ENCODE data around the gene CAMKK2. TPM values are rescaled to one million over a fixed set of nuclear protein-coding genes. Genes with fewer than 3 reads are reported as not detected.

Gene CAMKK2
- total RNA-seq, 1 donor, result 22.8 TPM

DNA sequence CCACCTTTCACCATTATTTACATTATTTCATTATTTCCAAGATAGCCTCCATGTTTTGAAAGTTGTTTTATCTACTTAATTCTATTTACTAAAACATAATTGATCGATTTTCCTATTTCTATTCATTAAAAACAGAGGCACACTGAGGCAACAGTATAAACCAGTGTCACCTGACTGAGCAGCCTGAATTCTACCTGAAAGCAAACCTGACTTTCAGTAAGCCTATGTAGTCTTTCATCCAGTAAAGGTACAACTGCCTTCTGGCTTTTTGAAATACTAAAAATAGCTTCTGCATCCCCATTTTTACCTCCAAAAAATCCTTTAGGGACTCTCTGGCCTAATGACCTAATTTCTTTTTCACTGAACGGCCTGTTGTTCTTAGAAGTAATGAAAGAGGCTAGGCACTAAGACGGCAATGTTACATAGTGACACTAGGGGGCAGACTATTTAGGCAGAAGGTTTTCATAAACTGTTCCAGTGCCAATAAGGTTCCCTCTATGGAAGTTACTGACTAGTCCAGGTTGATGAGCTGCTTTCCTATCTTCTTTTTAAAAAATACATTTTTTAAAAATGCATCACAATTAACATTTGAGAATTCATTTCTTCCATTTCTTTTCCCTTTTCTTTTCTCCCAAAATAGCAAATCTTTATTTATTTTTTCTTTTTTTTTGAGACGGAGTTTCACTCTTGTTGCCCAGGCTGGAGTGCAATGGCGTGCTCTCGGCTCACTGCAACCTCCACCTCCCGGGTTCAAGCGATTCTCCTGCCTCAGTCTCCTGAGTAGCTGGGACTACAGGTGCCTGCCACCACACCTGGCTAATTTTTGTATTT, 38.2 kb upstream of the CAMKK2 start:
- Histone ChIP-seq H3K4me2 (ENCODE audit: insufficient read depth, low read length) (no peak overlapping the region), H3K4me1 (ENCODE audit: insufficient read depth, low read length) (no peaks in the 10 kb centered on the region), H3K36me3 (ENCODE audit: insufficient read depth, low read length) (peaks cover 74% of the 10 kb centered on the region), H3K4me3 (ENCODE audit: insufficient read depth, low read length) (no peak overlapping the region), H2AFZ (ENCODE audit: low read length) (no peak overlapping the region), H3K9me3 (ENCODE audit: low read depth, low read length) (no peaks in the 10 kb centered on the region), H4K20me1 (ENCODE audit: insufficient read depth, low read length) (peaks cover 2% of the 10 kb centered on the region), H3K27ac (ENCODE audit: low read depth, low read length) (no peak overlapping the region), H3K79me2 (ENCODE audit: insufficient read depth, low read length) (no peaks in the 10 kb centered on the region), H3K27me3 (ENCODE audit: insufficient read depth, low read length) (no peaks in the 10 kb centered on the region)
- TF ChIP-seq, protein P1, sequence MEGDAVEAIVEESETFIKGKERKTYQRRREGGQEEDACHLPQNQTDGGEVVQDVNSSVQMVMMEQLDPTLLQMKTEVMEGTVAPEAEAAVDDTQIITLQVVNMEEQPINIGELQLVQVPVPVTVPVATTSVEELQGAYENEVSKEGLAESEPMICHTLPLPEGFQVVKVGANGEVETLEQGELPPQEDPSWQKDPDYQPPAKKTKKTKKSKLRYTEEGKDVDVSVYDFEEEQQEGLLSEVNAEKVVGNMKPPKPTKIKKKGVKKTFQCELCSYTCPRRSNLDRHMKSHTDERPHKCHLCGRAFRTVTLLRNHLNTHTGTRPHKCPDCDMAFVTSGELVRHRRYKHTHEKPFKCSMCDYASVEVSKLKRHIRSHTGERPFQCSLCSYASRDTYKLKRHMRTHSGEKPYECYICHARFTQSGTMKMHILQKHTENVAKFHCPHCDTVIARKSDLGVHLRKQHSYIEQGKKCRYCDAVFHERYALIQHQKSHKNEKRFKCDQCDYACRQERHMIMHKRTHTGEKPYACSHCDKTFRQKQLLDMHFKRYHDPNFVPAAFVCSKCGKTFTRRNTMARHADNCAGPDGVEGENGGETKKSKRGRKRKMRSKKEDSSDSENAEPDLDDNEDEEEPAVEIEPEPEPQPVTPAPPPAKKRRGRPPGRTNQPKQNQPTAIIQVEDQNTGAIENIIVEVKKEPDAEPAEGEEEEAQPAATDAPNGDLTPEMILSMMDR (IDR thresholded peaks at IDR 0.05; ENCODE audit: extremely low read depth, low read depth, low read length), result peak; percentile 87
- peak; percentile 32 for DNase-seq (ENCODE audit: insufficient read length, low spot score, missing footprints)

DNA sequence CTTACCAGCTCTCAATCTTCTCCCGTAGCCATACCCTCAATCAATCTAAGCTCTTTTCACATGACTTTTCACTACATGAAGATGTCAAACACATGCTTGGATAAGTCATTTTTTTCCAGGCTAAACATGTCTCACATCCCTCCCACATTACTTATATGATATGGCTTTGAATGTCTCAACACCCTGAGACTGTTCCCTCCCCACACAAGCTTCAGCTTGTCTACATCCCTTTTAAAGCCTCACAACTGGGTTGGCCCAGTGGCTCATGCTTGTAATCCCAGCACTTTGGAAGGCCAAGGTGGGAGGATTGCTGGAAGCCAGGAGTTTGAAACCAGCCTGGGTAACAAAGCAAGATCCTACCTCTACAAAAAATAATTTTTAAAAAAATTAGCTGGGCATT, 37.2 kb upstream of the CAMKK2 start:
- Histone ChIP-seq H3K4me2 (ENCODE audit: insufficient read depth, low read length) (no peak overlapping the region), H3K79me2 (ENCODE audit: insufficient read depth, low read length) (no peaks in the 10 kb centered on the region), H4K20me1 (ENCODE audit: insufficient read depth, low read length) (peaks cover 2% of the 10 kb centered on the region), H2AFZ (ENCODE audit: low read length) (no peak overlapping the region), H3K27me3 (ENCODE audit: insufficient read depth, low read length) (no peaks in the 10 kb centered on the region), H3K36me3 (ENCODE audit: insufficient read depth, low read length) (peaks cover 70% of the 10 kb centered on the region), H3K27ac (ENCODE audit: low read depth, low read length) (no peak overlapping the region), H3K9me3 (ENCODE audit: low read depth, low read length) (no peaks in the 10 kb centered on the region), H3K4me3 (ENCODE audit: insufficient read depth, low read length) (no peak overlapping the region), H3K4me1 (ENCODE audit: insufficient read depth, low read length) (no peaks in the 10 kb centered on the region)
- no peak for DNase-seq (ENCODE audit: insufficient read length, low spot score, missing footprints)
- TF ChIP-seq, protein P1 (IDR thresholded peaks at IDR 0.05; ENCODE audit: extremely low read depth, low read depth, low read length), result no peak

DNA sequence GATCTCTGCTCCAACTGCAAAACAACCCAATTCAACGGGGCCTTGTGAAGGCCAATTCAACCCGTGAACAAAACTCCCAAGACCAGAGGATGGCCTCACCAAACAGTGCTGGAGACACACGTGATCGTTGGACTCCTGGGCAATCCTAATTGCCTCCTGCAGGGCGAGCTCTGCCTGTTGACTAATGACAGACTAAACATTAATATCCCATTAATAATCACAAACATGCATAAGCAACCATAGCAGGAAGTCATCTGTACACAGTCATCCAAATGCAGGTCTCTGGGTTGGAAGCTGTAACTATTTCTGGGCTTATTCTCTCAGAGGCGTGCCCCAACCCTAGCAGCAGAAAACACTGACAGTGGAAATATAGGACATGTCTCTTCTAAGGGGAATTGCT, 34.7 kb upstream of the CAMKK2 start:
- H4K20me1 ChIP-seq (ENCODE audit: insufficient read depth, low read length), result peaks cover 2% of the 10 kb centered on the region
- peaks cover 81% of the 10 kb centered on the region for H3K36me3 ChIP-seq (ENCODE audit: insufficient read depth, low read length)
- H3K9me3 ChIP-seq (ENCODE audit: low read depth, low read length), result no peaks in the 10 kb centered on the region
- no peaks in the 10 kb centered on the region for H3K79me2 ChIP-seq (ENCODE audit: insufficient read depth, low read length)
- DNase-seq (ENCODE audit: insufficient read length, low spot score, missing footprints), result no peak
- H3K4me1 ChIP-seq (ENCODE audit: insufficient read depth, low read length), result no peaks in the 10 kb centered on the region
- no peak overlapping the region for H3K4me2 ChIP-seq (ENCODE audit: insufficient read depth, low read length)
- no peak overlapping the region for H3K27ac ChIP-seq (ENCODE audit: low read depth, low read length)
- H2AFZ ChIP-seq (ENCODE audit: low read length), result no peak overlapping the region
- no peak overlapping the region for H3K4me3 ChIP-seq (ENCODE audit: insufficient read depth, low read length)
- no peaks in the 10 kb centered on the region for H3K27me3 ChIP-seq (ENCODE audit: insufficient read depth, low read length)
- TF ChIP-seq, protein P1 (IDR thresholded peaks at IDR 0.05; ENCODE audit: extremely low read depth, low read depth, low read length), result no peak

DNA sequence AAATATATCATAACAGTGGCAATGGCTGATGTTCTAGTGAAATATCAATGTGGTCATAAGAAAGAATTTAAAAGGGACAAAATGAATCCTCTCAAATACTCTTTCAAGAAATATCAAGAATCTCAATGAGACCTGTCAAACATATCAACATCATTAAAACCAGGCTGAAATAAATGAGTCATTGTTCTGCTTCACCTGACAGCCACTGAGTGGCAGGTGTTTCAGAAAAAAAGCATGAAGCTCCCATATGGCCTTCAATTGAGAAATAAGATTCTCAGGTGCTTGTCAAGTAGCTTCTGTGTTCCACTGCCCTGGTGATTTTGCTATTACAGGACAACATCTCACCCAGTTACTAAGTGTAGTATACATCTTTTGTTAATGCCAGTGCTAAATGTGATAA, 34.2 kb upstream of the CAMKK2 start:
- H3K9me3 ChIP-seq (ENCODE audit: low read depth, low read length), result no peaks in the 10 kb centered on the region
- TF ChIP-seq, protein P1 (IDR thresholded peaks at IDR 0.05; ENCODE audit: extremely low read depth, low read depth, low read length), result no peak
- no peak overlapping the region for H3K4me3 ChIP-seq (ENCODE audit: insufficient read depth, low read length)
- no peak for DNase-seq (ENCODE audit: insufficient read length, low spot score, missing footprints)
- H3K4me2 ChIP-seq (ENCODE audit: insufficient read depth, low read length), result no peak overlapping the region
- H4K20me1 ChIP-seq (ENCODE audit: insufficient read depth, low read length), result peaks cover 2% of the 10 kb centered on the region
- no peaks in the 10 kb centered on the region for H3K4me1 ChIP-seq (ENCODE audit: insufficient read depth, low read length)
- no peaks in the 10 kb centered on the region for H3K27me3 ChIP-seq (ENCODE audit: insufficient read depth, low read length)
- peaks cover 86% of the 10 kb centered on the region for H3K36me3 ChIP-seq (ENCODE audit: insufficient read depth, low read length)
- no peak overlapping the region for H3K27ac ChIP-seq (ENCODE audit: low read depth, low read length)
- no peaks in the 10 kb centered on the region for H3K79me2 ChIP-seq (ENCODE audit: insufficient read depth, low read length)
- no peak overlapping the region for H2AFZ ChIP-seq (ENCODE audit: low read length)
